Suprapubic skin (tissue), 4 donors: ENCODE measurements around the gene NMRK2. TPM values are rescaled to one million over a fixed set of nuclear protein-coding genes. Genes with fewer than 3 reads are reported as not detected.

Experiments used
- DNase-seq, 2 donors: peaks; one replicate each; pipeline ENCODE4 v3.0.0-alpha.2; 2019; ENCODE audit warnings: low spot score in 2 of 2
- H3K27ac ChIP-seq: fragments of 200-600 bp; sonication (generic); one replicate; pipeline ENCODE4 v1.5.1; 2019
- H3K27me3 ChIP-seq: fragments of 200-600 bp; sonication (generic); one replicate; pipeline ENCODE4 v1.5.1; 2019
- H3K36me3 ChIP-seq: fragments of 200-600 bp; sonication (generic); one replicate; pipeline ENCODE4 v1.5.1; 2019
- H3K4me1 ChIP-seq: fragments of 200-600 bp; sonication (generic); one replicate; pipeline ENCODE4 v1.5.1; 2019
- H3K4me3 ChIP-seq: fragments of 200-600 bp; sonication (generic); one replicate; pipeline ENCODE4 v1.5.1; 2019; ENCODE audit warnings: mild to moderate bottlenecking
- H3K9me3 ChIP-seq: fragments of 200-600 bp; sonication (generic); one replicate; pipeline ENCODE4 v1.5.1; 2019
- CTCF ChIP-seq, 2 donors: fragments of 200-600 bp in 1 of 2; fragments of 450-650 bp in 1 of 2; sonication (generic) in 1 of 2; IDR thresholded peaks; one replicate each; pipeline ENCODE4 v1.5.1; 2016 to 2019; ENCODE audit warnings: antibody characterized with exemption in 2 of 2, mild to moderate bottlenecking in 1 of 2, moderate library complexity in 1 of 2
- EP300 ChIP-seq: sonication (generic); formaldehyde crosslinking; IDR thresholded peaks from one replicate; pipeline ENCODE4 v1.6.1; 2017; ENCODE audit warnings: antibody characterized with exemption
- POLR2A ChIP-seq, 2 donors: fragments of 450-650 bp; IDR thresholded peaks; one replicate each; pipeline ENCODE4 v1.6.1; 2017; ENCODE audit warnings: antibody characterized with exemption in 2 of 2, mild to moderate bottlenecking in 2 of 2, moderate library complexity in 2 of 2
- POLR2AphosphoS5 ChIP-seq, 3 donors: sonication (generic); formaldehyde crosslinking; IDR thresholded peaks; one replicate each; pipeline ENCODE4 v1.6.1; 2017; ENCODE audit warnings: antibody characterized with exemption in 3 of 3
- WGBS: methylation state at CpG from one replicate; pipeline ENCODE4 v1.1.5; 2018; 5-methylcytosine and 5-hydroxymethylcytosine counted together
- total RNA-seq, 4 donors: library from RNA; depleted of rRNA; stranded (reverse); fragments of >200 nt; gene quantifications; one replicate each; pipeline ENCODE4 v1.1.0, GENCODE V29; 2016

The NMRK2 gene
- total RNA-seq, 4 donors from 2014 or later, result not detected

- Histone ChIP-seq H3K36me3 (peaks cover 33% of the 10 kb centered on the region), H3K4me3 (peak overlapping the region; percentile 93), H3K27ac (peak overlapping the region; percentile 92), H3K27me3 (no peaks in the 10 kb centered on the region), H3K9me3 (no peaks in the 10 kb centered on the region), H3K4me1 (peaks cover 48% of the 10 kb centered on the region)
- 26% methylated on average over 23 of the region's 23 CpGs for WGBS
- DNase-seq, result peak in 1 of 2 donors; percentile 60
- TF ChIP-seq POLR2A (IDR thresholded peaks at IDR 0.05) (no peak), CTCF (IDR thresholded peaks at IDR 0.05) (no peak), EP300 (no peak), POLR2AphosphoS5 (IDR thresholded peaks at IDR 0.05) (no peak)
Measured at GRCh38 chr19:3969435-3970312, 36.8 kb downstream of the NMRK2 start.

- Histone ChIP-seq H3K9me3 (no peaks in the 10 kb centered on the region), H3K36me3 (peaks cover 30% of the 10 kb centered on the region), H3K4me3 (peak overlapping the region; percentile 93), H3K27me3 (no peaks in the 10 kb centered on the region), H3K4me1 (peaks cover 48% of the 10 kb centered on the region), H3K27ac (peak overlapping the region; percentile 92)
- WGBS, result under 1% methylated on average over 21 of the region's 22 CpGs
- no peak for DNase-seq
- TF ChIP-seq POLR2A (IDR thresholded peaks at IDR 0.05) (no peak), POLR2AphosphoS5 (IDR thresholded peaks at IDR 0.05) (no peak), CTCF (IDR thresholded peaks at IDR 0.05) (no peak), EP300 (no peak)
Measured at GRCh38 chr19:3970313-3970807, 37.5 kb downstream of the NMRK2 start.

- DNase-seq, result peak; percentile 97 to 99
- Histone ChIP-seq H3K36me3 (peaks cover 30% of the 10 kb centered on the region), H3K9me3 (no peaks in the 10 kb centered on the region), H3K4me1 (peaks cover 48% of the 10 kb centered on the region), H3K4me3 (peak within 1 kb of the TSS; percentile 93), H3K27ac (peak within 1 kb of the TSS; percentile 92), H3K27me3 (no peaks in the 10 kb centered on the region)
- WGBS, result 2% methylated on average over 34 of the region's 73 CpGs
- TF ChIP-seq CTCF (IDR thresholded peaks at IDR 0.05) (peak in 1 of 2 donors; percentile 28), POLR2A (IDR thresholded peaks at IDR 0.05) (peak in 1 of 2 donors; percentile 85), POLR2AphosphoS5 (IDR thresholded peaks at IDR 0.05) (peak in 2 of 3 donors; percentile 13 to 86), EP300 (no peak)
Measured at GRCh38 chr19:3970808-3971598, 38.1 kb downstream of the NMRK2 start, which contains the start of gene DAPK3. Gene DAPK3 (minus strand): TSS chr19:3971099. CDS start chr19:3969735, 1,364 bp downstream.

GRCh38 chr19:3975144-3975543 lies 42.3 kb downstream of the NMRK2 start:
- WGBS, result 81% methylated on average over 8 of the region's 8 CpGs
- Histone ChIP-seq H3K27me3 (no peaks in the 10 kb centered on the region), H3K4me1 (peaks cover 8% of the 10 kb centered on the region)

More at GRCh38 chr19:3975144-3975543, 42.3 kb downstream of the NMRK2 start:
- Histone ChIP-seq H3K27ac (no peak overlapping the region), H3K36me3 (peaks cover 51% of the 10 kb centered on the region), H3K9me3 (no peaks in the 10 kb centered on the region), H3K4me3 (no peak overlapping the region)
- DNase-seq, result no peak
- TF ChIP-seq POLR2A (IDR thresholded peaks at IDR 0.05) (no peak), CTCF (IDR thresholded peaks at IDR 0.05) (no peak), POLR2AphosphoS5 (IDR thresholded peaks at IDR 0.05) (no peak), EP300 (no peak)
